Measurements from ENCODE around the gene TBC1D24. TPM values are rescaled to one million over a fixed set of nuclear protein-coding genes. Genes with fewer than 3 reads are reported as not detected.

TBC1D24 gene
- total RNA-seq, 2 experiments from 2014 or later, result 18.7 to 23.3 TPM

DNA sequence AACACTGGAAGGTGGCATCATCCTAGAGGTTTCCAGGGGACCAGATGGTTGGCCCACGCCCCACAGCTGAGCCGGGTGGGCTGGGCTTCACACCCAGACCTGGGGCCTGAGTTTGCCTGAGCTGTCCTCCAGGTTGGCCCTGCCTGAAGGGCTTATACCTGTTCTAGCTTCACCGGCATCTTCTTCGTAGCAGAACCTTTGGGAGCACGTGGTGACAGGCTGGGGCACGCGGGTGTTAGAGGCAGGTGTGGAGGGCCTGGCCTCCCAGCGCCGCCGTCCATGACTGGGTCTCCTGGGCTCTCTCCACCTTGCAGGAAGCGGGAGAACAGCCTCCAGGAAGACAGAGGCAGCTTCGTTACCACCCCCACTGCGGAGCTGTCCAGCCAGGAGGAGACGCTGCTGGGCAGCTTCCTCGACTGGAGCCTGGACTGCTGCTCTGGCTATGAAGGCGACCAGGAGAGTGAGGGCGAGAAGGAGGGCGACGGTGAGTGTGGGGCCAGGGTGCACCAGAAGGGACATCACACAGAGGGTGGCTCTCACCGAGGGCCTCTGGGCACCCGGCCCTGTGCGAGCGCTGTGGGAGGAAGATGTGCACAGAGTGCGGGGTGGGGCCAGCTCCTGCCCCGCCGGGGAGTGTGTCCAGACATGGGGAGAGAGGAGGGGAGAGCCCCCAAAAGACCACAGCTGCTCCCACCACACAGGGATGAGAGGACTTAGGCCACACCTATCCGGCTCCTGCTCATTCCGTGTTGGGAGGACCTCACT is 19.7 kb upstream of the TBC1D24 start:
- Mint-ChIP-seq H3K27ac (no peak overlapping the region), H3K4me1 (peaks cover 15% of the 10 kb centered on the region), H3K4me3 (no peak overlapping the region), H3K9me3 (ENCODE audit: low read depth) (no peaks in the 10 kb centered on the region), H3K36me3 (peaks cover 45% of the 10 kb centered on the region), H3K27me3 (no peaks in the 10 kb centered on the region)
- CTCF ChIA-PET, result interaction anchor here (0.7 kb wide), 1 partner anchor 46 kb away, joined by 3 read pairs; no protein-coding TSS in a partner anchor
- ATAC-seq (no peak), DNase-seq (no peak)

DNA sequence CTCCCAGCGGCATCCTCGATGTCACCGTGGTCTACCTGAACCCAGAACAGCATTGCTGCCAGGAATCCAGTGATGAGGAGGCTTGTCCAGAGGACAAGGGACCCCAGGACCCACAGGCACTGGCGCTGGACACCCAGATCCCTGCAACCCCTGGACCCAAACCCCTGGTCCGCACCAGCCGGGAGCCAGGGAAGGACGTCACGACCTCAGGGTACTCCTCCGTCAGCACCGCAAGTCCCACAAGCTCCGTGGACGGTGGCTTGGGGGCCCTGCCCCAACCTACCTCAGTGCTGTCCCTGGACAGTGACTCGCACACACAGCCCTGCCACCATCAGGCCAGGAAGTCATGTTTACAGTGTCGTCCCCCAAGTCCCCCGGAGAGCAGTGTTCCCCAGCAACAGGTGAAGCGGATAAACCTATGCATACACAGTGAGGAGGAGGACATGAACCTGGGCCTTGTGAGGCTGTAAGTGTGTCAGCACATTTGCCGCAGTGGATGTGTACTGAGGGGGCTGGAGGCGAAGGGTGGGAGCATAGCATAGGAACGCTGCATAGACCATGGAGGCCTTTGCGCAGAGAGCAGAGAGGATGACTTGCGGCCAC is 18.3 kb upstream of the TBC1D24 start:
- Mint-ChIP-seq H3K4me1 (peaks cover 21% of the 10 kb centered on the region), H3K27ac (no peak overlapping the region), H3K27me3 (no peaks in the 10 kb centered on the region), H3K4me3 (no peak overlapping the region), H3K9me3 (ENCODE audit: low read depth) (no peaks in the 10 kb centered on the region), H3K36me3 (peaks cover 39% of the 10 kb centered on the region)
- ATAC-seq, result no peak
- CTCF ChIA-PET, result no interaction called here
- DNase-seq, result no peak

DNA sequence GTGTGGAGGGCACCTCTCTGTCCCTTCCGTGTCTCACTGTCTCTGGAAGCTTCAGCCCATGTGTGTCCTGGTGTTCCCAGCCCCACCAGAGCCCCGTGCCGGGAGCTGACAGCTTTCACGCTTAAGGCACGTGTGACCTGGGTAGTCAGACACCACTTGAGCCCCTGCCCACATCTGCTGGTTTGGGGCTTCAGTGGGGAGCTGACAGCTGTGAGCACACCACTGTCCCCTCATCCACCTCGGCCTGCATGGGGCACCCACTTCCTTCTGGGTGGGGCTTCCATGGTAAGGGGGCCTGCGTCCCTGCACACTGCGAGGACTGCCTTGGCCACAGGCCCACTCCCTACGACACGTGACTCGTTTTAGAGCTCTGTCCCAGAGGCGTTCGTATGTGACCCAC is 17.7 kb upstream of the TBC1D24 start:
- Mint-ChIP-seq H3K4me3 (no peak overlapping the region), H3K27ac (no peak overlapping the region), H3K27me3 (no peaks in the 10 kb centered on the region), H3K36me3 (peaks cover 33% of the 10 kb centered on the region), H3K4me1 (peaks cover 21% of the 10 kb centered on the region), H3K9me3 (ENCODE audit: low read depth) (no peaks in the 10 kb centered on the region)
- DNase-seq (no peak), ATAC-seq (no peak)
- CTCF ChIA-PET, result no interaction called here

GRCh38 chr16:2457946-2458345 is 17.0 kb upstream of the TBC1D24 start:
- Mint-ChIP-seq H3K4me1 (peaks cover 21% of the 10 kb centered on the region), H3K36me3 (peaks cover 26% of the 10 kb centered on the region), H3K9me3 (ENCODE audit: low read depth) (no peaks in the 10 kb centered on the region), H3K27ac (no peak overlapping the region), H3K27me3 (no peaks in the 10 kb centered on the region), H3K4me3 (no peak overlapping the region)
- CTCF ChIA-PET, result interaction anchor here (0.9 to 1.1 kb wide), 2 partner anchors 11 to 118 kb away, joined by 3 read pairs; partner anchors contain the start of gene ABCA3
- no peak for ATAC-seq
- no peak for DNase-seq

DNA sequence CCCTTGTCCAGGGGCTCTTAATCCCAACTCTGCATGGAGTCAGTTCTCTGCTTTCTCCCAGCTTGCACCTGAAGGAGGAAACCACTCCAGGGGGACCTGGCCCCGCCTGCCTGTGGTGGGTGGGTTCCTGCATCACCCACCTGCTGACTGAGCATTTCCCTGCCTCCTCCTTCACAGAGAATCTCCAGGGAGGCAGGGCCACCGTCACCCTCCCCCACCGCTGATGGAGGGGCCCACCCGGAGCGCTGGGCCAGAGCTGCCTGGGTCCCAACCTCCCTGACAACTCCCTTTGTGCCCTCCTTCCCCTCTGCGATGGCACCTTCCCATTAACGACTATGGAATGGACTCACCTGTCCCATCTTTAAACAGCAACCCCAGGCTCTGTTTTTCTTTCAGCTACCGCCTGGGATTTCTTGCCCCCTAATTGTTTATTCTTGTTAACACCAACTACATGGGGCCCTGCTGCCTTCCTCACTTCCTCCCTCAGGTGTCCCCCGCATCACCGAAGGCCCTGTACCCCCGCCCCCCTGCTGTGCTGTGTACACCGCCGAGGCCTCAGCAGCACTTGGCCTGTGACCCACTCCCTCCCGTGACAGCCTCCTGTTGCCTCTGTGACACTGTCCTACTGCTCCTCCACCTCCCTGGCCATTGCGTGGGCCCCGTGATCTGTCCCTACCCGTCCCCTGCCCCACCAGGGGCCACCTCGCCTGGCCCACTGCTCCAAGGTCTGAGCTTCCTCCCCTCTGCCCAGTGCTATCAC is 15.9 kb upstream of the TBC1D24 start:
- Mint-ChIP-seq H3K4me3 (peak overlapping the region; percentile 73), H3K9me3 (ENCODE audit: low read depth) (no peaks in the 10 kb centered on the region), H3K27ac (peak overlapping the region; percentile 73), H3K27me3 (no peaks in the 10 kb centered on the region), H3K4me1 (peaks cover 21% of the 10 kb centered on the region), H3K36me3 (peaks cover 18% of the 10 kb centered on the region)
- CTCF ChIA-PET, result interaction anchor here (0.9 to 1.9 kb wide), 8 partner anchors 9 to 119 kb away, joined by 3 to 12 read pairs (median 4); partner anchors contain the start of genes ABCA3 and TBC1D24
- DNase-seq, result peak; percentile 40
- no peak for ATAC-seq

DNA sequence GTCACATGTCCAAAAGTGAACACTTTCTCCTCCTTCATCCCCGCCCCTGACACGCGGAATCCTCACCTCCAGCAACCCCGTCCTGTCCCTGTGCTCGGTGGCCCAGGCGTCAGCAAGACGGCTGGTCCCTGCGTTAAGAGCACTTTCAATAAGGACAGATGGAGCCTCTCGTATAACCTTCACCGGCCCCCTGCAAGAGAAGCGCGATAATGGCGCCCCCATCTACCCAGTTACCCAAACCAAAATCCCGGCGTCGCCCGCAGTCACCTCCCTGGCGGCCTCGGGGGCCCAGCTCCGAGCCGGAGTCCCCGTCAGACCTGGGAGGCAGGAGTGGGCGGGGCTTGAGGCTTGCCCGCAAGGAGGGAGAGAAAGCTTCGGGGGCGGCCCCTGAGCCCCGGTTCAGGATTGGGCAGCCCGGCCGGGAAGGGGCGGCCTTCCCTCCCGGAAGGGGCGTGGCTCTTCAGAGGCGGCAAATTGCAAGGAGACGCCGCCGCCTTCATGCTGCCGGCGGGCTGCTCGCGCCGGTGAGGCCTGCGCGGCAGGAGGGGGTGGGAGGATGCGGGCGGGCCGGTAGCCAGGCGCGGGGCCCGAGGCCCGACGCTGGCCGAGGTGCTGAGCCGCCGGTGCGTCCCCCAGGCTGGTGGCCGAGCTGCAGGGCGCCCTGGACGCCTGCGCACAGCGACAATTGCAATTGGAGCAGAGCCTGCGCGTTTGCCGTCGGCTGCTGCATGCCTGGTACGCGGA is 15.1 kb upstream of the TBC1D24 start, which contains the start of gene TEDC2:
Gene TEDC2, plus strand, starts transcription at position 463 of the 744 bp plus-strand sequence. Its CDS starts 36 bp downstream, at position 499.
- peaks cover 21% of the 10 kb centered on the region for H3K4me1 Mint-ChIP-seq
- ATAC-seq (peak; percentile 98), DNase-seq (peak; percentile 98)
- no peaks in the 10 kb centered on the region for H3K9me3 Mint-ChIP-seq (ENCODE audit: low read depth)
- H3K27me3 Mint-ChIP-seq, result no peaks in the 10 kb centered on the region
- peak within 1 kb of the TSS; percentile 73 for H3K27ac Mint-ChIP-seq
- peak within 1 kb of the TSS; percentile 73 for H3K4me3 Mint-ChIP-seq
- H3K36me3 Mint-ChIP-seq, result peaks cover 18% of the 10 kb centered on the region
- CTCF ChIA-PET, result interaction anchor here (1.0 to 1.9 kb wide), 6 partner anchors 9 to 41 kb away, joined by 3 to 12 read pairs (median 6); partner anchors contain the start of gene TBC1D24

GRCh38 chr16:2460391-2460713 is 14.6 kb upstream of the TBC1D24 start:
- Mint-ChIP-seq H3K4me1 (peaks cover 21% of the 10 kb centered on the region), H3K27ac (no peak overlapping the region), H3K27me3 (no peaks in the 10 kb centered on the region), H3K9me3 (ENCODE audit: low read depth) (no peaks in the 10 kb centered on the region), H3K4me3 (peak overlapping the region; percentile 73), H3K36me3 (peaks cover 15% of the 10 kb centered on the region)
- DNase-seq (no peak), ATAC-seq (no peak)
- CTCF ChIA-PET, result interaction anchor here (1.0 to 1.9 kb wide), 5 partner anchors 8 to 40 kb away, joined by 3 to 12 read pairs (median 6); partner anchors contain the start of gene TBC1D24

GRCh38 chr16:2460916-2461315 is 14.0 kb upstream of the TBC1D24 start:
- no peak for ATAC-seq
- DNase-seq, result no peak
- Mint-ChIP-seq H3K4me1 (peaks cover 21% of the 10 kb centered on the region), H3K27me3 (no peaks in the 10 kb centered on the region), H3K4me3 (peak overlapping the region; percentile 63), H3K36me3 (peaks cover 11% of the 10 kb centered on the region), H3K9me3 (ENCODE audit: low read depth) (no peaks in the 10 kb centered on the region), H3K27ac (no peak overlapping the region)
- CTCF ChIA-PET, result interaction anchor here (1.4 to 1.9 kb wide), 4 partner anchors 7 to 40 kb away, joined by 3 to 6 read pairs (median 6); partner anchors contain the start of gene TBC1D24

DNA sequence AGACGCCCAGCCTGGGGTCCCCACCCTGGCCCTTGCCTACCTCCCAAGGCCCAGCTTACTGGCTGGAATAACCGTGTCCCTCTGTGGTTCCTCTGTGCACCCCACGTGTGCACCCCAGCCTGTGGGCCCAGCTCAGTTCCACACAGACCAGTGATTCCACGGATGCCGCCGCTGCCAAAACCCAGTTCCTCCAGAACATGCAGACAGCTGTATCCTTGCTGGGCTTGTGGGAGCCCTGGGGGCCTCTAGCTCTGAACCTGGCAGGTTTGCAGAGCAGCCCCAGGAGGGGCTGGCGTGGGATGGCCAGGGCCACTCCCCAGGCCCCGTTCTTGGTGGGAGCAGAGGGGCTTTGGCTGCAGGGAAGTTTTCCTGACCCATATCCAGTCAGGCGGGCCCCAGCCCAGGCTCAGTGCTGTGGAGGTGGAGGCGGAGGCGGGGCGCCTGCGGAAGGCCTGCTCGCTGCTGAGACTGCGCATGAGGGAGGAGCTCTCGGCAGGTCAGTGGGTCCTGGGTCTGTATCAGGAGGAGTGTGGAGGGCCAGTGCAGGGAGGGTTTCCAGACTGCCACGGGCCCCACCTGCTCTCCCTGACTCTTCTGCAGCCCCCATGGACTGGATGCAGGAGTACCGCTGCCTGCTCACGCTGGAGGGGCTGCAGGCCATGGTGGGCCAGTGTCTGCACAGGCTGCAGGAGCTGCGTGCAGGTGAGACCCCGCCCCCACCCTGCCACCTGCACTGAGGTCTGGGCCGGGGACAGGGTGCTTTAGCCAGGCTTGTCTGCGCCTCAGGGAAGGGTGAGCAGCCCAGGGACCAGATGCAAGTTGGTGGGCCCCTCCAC is 12.7 kb upstream of the TBC1D24 start:
- Mint-ChIP-seq H3K4me3 (no peak overlapping the region), H3K27ac (no peak overlapping the region), H3K36me3 (peaks cover 2% of the 10 kb centered on the region), H3K27me3 (peaks cover 7% of the 10 kb centered on the region), H3K4me1 (peaks cover 24% of the 10 kb centered on the region), H3K9me3 (ENCODE audit: low read depth) (no peaks in the 10 kb centered on the region)
- DNase-seq (no peak), ATAC-seq (no peak)
- CTCF ChIA-PET, result interaction anchor here (1.2 to 1.4 kb wide), 2 partner anchors 11 to 39 kb away, joined by 3 to 5 read pairs; no protein-coding TSS in a partner anchor

DNA sequence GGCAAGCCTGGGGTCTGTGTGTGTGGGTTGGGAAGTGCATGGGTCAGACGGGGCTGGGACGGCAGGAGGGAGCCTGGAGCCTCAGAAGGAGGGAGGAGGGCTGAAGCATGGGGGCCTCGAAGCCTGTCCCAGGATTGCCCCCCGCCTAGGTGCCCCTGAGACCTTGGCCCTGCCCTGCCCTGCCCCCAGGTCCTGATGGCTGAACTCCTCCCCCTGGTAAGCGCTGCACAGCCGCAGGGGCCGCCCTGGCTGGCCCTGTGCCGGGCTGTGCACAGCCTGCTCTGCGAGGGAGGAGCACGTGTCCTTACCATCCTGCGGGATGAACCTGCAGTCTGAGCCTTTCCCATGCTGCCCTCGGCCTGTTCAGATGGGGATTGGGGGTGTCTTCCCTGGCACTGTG is 10.6 kb upstream of the TBC1D24 start:
- Mint-ChIP-seq H3K4me1 (peaks cover 18% of the 10 kb centered on the region), H3K27me3 (peaks cover 20% of the 10 kb centered on the region), H3K4me3 (no peak overlapping the region), H3K9me3 (ENCODE audit: low read depth) (no peaks in the 10 kb centered on the region), H3K36me3 (no peaks in the 10 kb centered on the region), H3K27ac (no peak overlapping the region)
- DNase-seq (no peak), ATAC-seq (no peak)
- CTCF ChIA-PET, result interaction anchor here (1.0 to 1.4 kb wide), 2 partner anchors 10 to 37 kb away, joined by 3 to 4 read pairs; no protein-coding TSS in a partner anchor

- CTCF ChIA-PET, result no interaction called here
Measured at GRCh38 chr16:2465653-2466415, 9.1 kb upstream of the TBC1D24 start.

More at GRCh38 chr16:2465653-2466415, 9.1 kb upstream of the TBC1D24 start:
- Mint-ChIP-seq H3K4me1 (peaks cover 12% of the 10 kb centered on the region), H3K9me3 (ENCODE audit: low read depth) (no peaks in the 10 kb centered on the region), H3K27ac (no peak overlapping the region), H3K36me3 (no peaks in the 10 kb centered on the region), H3K27me3 (peaks cover 35% of the 10 kb centered on the region), H3K4me3 (no peak overlapping the region)
- DNase-seq (no peak), ATAC-seq (no peak)

Data from activated CD8-positive, alpha-beta memory T cell treated with anti-CD3 and anti-CD28 coated beads, Interleukin-2, amount 10 ng/mL, durations not matched to agents 7 days and 5 days (primary cell).